HTERT RPE-1 (cell line): ENCODE measurements around the gene UST.
"Not testable (repeated sequence)": the region's sequence is repeated elsewhere in the genome, so short reads cannot be mapped to it uniquely, and the experiment has no call there.

Source experiments
- in situ Hi-C: fragments of 300-500 bp; cut with MboI; formaldehyde crosslinking; loops from 4 replicates; pipeline ENCODE4 v1.14.3; 2020; ENCODE audit warnings: low sequenced_read_pairs

UST gene

DNA sequence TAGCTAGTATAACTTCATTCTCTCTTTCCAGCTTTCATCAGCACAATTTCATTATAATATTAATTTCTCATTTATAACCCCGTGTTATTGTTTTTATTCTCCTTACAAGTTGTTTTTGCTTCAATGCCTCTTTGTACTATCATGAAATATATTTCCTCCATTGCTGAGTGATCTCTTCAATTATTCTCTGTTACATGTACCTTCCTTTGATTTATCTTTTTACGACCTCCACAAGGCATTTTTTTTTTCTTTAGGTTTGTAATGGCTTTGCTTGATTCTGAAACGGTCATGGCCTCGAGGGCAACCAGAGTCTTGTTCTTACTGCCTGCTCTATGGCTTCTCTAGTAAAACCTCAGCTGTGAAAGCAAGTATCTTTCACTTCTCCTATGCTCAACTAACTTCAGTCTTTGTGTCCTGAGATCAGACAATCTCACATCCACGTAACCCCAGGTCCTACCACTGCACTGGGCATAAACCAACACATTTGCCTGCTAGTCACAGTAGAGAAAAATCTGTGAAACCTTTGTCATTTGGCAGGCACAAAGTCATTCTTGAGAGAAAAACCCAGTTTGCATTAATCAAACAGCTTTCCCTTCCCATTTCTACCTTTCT, 119.9 kb downstream of the UST start:
- in situ Hi-C loops: no loop called here

DNA sequence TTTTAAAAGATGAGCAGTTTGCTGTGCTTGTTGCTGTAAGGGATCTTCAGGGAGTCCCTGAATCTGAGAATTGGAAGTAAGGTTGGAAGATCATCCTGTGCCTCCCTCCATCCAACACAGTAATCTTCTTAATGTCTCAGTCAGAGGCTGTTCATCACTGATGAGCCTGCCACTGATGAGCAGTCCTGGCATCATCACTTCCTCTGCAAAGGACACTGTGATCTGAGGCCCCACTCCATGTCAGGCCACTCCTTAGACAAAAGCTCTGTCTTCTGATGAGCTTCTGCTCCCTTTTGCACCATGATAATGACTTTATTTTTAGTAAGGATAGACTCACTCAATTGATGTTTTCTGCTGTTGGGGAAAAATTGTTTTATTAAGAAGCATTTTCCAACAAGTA, 121.0 kb downstream of the UST start:
- in situ Hi-C loops: no loop called here

DNA sequence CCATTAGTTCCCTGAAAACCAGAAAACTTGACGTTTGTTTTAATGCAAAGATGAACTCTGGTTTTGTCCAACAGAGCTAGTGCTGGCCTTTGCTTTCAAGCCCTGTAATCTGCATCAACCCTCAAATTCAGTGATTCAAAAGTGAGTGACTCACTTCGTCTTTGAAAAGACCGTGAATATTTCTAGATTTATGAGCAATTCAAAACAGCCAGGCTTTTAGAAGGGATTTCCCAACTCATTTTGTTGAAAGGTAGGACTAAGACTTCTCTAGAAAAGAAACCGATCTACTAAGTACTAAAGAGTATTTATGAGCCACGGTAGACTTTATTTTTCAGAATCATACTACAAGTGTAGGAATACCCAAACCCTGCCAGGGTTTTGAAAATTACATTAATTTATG, 121.5 kb downstream of the UST start:
- in situ Hi-C loops: no loop called here

DNA sequence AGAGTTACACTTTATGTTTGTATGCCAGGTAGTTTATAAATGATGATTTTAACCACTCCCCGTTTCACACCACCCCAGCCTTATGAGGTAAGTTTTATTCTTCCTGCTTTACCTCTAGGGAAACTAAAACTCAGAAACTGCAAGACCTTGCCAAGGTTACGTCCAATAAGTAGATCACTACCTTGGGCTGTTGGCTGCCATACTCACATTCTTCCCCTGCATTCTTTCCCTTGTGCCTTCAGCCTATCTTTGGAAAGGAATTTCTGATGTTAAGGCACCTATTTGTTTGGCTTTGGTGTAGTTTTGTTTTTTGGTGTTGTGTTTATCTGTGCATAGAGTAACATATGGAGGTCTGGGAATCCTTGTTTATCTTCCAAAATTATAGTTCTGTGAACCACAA, 122.1 kb downstream of the UST start:
- in situ Hi-C loops: no loop called here

DNA sequence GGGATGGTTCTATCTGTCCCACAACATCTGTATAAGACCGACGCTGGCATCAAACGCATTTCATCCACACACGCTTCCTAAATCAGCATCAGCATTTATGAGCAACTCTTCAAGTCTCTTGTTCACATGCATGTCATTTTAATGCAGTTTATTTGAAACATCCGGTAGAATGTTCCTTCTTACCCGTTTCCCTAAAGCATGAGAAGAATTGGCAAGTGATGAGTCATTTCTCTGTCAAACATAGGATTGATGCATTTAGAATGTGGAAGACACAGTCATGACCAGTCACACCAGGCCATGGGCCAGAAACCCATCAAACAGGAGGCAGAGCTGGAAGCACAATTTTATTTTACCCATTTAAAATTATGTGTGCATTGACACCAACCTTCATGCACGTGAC, 122.8 kb downstream of the UST start:
- in situ Hi-C loops: no loop called here

DNA sequence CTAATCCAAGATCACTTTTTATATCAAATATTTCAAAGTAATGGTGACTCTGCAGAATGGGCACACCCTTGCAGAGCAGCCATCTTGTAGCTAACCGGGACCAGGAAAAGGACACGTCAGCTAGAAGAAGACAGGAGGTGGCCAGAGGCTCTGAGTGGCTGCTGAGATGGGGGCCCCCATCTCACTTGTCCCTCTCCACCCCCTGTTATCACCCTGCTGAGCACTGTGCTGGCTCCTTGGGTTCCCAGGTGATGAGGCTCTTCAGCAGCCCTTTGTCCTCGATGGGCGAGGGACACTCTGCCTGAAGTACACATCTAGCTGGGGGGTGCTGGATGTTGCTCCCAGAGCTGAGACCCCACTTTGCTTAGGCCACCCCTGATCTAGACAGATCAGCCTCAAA, 126.3 kb downstream of the UST start:
- in situ Hi-C loops: no loop called here

DNA sequence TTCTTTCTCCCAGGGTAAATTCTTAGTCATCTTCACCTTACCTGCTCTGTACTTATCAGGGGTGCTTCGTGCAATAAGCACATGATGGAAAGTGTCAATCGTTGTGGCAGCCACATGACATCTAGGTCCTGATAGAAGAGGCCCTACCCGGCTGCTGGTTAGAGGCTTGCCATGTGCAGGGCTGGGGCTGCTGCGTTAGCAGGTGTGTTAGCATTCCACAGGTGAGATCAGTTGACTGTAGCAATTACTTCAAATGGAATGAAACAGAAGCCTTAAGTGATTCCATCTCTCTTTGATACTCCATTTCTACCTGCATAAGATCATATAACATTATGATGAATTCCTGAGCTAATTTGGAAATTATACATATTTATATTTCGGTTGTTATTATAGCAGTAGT, 127.0 kb downstream of the UST start:
- in situ Hi-C loops: no loop called here

DNA sequence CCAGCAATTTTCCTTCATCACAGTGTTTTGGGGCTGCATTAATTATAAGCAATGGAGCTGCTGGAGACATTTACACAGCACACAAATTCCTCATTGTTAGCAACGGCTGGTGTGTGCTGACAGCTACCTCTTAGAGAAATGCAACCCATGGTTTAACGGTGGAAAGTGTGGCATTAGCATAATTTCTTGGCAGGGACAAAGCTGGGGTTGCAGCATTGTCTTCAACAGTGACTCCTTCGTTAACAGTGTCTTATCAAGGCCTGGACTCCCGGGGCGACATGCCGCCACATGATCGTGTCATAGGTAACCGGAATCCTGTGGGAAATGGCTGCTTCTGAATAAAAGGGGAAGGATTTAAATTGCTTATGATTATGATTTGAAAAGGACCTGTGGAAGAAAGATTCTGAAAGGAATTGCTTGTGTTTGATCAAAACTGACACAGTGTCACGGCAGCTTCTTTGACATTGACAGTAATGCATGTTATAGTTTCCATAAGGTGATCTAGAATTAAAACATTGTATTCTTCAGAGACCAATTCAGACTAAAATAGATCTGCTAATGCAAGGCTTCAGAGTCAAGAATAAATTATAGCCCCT, 128.0 kb downstream of the UST start:
- in situ Hi-C loops: no loop called here

DNA sequence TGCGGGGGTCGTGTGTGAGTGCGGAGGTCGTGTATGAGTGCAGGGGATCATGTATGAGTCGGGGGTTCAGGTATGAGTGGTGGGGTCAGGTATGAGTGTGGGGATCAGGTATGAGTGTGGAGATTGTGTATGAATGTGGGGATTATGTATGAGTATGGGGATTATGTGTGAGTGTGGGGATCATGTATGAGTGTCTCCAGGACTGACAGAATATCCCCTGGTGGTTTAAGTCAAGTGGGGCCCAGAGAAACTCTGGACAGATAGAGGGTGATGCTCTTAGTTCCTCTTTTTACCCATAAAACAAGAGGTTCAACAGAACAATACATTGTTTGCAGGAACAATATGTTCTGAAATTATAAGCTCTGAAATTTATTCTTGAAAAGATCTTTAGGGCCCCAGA, 131.9 kb downstream of the UST start:
- in situ Hi-C loops: no loop called here

DNA sequence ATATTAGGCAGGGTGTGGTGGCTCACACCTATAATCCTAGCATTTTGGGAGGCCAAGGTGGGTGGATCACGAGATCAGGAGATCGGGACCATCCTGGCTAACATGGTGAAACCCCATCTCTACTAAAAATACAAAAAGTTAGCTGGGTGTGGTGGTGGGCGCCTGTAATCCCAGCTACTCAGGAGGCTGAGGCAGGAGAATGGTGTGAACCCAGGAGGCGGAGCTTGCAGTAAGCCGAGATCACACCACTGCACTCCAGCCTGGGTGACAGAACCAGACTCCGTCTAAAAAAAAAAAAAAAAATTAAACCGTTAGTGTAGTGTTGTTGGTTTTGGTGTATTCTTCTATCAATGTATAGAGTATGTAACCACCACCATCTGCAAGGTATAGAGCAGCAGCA, 133.9 kb downstream of the UST start:
- in situ Hi-C loops: not testable (repeated sequence)

DNA sequence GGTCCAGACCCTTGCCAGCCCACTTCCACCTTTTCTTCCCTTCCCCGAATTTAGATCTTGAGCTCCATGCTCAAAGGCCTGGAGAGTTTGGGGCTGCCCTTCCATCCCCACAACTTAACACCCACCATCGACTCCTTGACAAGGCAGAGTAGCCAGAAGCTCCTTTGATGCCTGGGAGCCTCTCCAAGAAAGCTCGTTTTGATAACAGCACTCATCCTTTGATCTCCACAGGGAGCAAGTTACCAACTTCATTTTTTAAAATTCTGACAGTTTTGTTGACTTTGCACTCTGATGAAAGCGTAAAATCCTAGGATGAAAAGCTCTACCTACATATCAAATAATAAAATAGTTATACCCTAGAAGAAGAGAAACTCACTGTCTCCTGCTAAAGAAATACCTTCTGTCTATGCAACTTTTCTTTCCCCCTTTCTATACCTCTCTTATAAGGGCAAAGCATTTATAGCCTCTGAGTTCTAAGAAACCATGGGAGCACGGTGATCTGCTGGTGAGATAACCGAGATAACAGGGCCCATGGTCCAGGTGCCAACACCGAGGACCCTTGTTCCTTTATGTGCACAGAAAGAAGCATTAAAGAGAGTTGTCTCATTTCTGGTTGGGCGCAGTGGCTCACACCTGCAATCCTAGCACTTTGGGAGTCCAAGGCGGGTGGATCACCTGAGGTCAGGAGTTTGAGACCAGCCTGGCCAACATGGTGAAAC, 134.9 kb downstream of the UST start:
- in situ Hi-C loops: no loop called here

DNA sequence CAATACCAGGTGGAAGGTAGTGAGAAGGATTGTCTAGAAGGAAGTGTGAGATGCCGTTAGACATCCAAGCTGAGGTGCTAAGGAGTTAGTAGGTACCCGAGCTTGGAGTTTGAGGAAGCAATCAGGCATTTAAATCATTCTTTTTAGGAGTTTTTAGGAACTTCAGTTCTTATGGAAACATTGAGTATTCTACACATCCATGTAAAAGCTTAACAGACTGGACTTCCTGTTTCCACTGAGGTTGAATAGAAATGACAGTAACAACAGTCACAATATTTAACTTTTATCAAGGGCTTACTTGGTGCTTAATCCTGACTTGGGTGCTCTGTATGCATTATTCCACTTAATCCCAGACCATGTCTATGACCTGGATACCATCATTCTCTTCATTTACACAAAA, 136.4 kb downstream of the UST start:
- in situ Hi-C loops: no loop called here

DNA sequence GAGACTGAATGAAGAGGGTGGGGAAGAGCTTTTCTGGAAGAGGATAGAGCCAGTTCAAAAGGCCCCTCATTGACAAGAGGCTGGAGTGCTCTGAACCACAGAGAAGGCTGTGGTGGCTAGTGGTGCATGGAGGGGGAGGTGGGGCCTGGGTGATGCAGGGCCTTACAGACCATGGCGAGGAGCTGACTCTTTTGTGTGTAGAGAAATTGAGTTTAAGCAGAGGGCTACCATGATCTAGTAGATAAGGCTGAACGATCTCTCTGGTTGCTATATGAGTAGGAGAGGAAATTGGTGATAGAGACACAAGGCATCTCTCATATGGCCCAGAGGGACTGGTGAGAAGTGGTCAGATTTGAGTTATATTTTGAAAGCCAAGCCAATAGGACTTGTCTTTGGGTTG, 137.6 kb downstream of the UST start:
- in situ Hi-C loops: no loop called here

DNA sequence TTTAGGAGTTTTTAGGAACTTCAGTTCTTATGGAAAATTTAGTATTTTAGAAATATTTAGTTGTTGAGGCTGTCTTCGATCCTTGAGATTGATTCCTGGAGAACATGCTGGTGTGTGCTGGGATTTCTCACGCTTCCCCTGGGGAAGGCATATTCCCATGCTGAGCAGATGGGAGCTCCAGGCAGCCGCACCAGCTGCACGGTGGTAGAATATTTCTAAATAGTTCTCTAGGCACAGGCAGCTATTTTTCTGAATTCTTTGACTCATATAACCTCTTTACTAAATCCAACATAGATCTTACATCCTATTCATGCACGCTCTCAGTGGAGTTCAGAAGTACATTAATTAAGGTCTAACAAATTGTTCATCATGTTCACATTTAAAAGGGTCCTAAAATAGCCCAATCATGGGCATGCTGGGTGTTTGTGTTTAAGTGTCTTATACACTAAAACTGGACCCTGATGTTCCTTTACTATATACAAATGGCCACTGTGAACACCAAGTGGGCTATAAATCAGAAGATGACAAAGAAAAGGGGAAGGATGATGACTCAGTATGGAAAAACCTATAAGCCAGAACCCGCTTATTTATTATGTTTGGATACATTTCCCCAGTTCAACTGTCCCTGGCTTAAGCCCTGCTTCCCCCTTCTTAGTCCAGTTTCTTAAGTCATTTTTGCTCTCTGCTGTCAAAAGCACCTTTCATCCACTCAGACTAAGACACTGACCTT, 138.5 kb downstream of the UST start:
- in situ Hi-C loops: no loop called here

DNA sequence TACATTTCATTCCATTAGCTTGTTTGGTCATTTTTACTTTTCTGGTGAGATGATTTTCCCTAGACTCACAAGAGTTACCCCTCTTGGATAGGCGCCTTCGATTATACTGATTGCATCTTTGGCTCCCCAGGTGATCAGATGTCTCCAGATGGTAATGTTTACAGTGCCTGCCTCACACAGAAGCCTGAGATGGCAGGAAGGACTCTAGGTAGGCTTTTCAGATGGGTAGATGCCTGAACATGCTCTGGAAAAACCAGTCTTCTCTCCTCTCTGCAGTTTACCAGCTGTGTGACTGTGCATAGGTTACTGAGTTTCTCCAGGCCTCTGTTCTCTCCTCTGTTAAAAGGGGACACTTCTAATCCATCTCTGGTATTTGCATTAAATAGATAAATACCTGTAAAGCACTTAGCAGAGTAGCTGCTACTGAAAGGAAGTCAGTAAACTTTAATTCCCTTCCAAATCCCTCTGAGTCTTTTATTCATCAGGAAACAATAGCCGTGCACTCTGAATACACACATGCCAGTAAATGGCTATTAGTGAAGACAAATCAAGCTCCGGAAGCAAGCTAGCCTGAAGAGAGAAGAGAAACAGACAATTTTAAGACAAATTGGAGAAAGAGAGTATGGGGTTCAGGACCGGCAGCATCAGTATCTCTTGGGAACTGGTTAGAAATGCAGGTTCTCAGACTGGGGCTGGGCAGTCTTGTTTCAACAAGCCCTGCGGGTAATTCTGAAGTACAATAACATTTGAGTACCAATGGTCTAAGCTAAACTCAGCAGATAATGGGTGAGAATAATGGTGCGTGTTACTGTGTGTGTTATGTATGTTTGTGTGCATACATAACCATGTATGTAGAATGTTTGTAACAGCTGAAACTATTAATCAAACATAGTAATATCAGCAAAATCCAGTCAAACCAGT, 139.4 kb downstream of the UST start:
- in situ Hi-C loops: no loop called here

DNA sequence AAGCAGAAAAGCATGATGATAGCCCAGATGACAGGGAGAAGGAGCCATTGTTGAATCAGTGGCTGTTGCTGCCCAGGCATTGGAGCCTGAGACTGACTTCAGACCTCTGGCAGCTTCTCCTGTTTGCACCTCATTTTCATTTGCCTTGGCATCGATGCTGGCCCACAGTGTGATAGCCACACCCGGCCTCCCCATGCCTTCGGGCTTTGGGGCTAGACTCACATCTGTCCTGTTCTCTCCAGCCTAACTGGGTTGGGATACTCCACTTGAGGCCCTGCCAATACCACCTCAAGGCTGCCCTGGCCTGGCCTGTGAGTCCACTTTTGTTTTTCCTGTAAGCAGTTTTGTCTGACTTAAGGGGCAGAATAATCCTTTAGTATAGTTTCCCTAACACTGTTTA, 140.4 kb downstream of the UST start:
- in situ Hi-C loops: no loop called here

DNA sequence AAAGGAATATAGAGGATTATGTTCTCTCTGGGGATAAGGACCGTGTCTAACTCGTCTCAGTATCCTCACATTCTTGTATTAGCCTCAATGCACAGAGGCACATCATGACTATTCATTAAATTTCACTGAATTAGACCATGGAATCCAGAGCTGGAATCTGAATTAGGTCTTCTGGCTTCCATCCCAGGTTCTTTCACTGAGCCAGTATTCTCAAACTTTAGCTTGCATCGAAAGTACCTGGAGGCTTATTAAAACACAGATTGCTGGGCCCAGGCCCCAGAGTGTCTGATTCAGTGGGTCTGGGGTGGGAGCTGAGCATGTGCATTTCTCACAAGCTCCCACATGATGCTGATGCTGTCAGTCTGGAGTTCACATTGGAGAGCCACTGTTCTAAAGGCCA, 142.0 kb downstream of the UST start:
- in situ Hi-C loops: no loop called here

DNA sequence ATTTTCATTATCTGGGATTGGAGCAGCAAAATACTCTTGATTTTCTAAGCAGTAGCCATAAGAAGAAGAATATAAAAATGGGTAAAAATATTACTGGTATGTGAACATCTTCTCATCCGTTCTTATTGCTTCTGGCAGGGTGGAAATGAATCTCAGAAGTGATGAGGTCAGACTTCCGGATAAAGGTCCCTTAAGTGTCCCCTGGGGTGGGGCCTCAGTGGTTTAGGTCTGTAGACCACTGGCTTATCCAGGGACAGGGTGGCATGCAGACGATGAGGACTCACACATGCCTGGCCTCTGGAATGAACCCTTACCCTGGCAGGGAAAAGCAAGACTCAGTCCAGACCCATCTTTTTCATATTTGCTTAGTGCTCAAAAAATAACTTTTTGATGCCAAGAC, 143.3 kb downstream of the UST start:
- in situ Hi-C loops: no loop called here

DNA sequence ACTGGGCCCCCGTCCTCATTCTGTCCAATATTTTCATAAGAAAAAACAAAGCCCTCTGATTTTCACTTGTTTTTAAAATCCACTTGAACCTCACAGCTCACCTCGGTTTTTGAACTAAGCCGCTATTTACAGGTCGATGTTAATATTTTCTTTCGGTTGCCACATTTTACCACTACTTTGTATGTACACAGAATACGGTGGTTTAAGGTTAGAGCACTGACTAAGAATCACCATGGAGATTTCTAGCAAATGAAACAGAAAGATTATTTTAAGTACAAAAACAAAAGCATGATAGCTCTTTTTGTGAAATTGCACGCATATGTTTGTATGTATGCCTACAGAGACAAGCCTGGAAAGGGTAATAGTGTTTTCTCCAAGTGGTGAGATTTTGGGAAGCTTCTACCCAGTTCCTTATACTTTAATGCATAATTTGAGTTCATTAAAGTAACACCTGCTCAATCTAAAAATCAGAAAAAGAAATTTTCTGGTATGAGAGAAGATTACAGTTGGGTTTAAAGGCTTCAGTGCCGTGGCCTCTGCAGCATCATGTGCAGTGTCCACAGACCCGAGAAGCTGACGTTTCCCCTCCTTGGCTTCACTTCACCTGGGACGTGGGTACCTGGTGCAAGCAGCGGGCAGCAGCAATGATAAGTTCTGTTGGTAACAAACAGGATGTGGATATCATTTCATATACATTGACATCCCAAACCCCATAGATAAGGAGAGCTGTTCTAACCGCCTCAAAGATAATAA, 144.0 kb downstream of the UST start:
- in situ Hi-C loops: no loop called here

DNA sequence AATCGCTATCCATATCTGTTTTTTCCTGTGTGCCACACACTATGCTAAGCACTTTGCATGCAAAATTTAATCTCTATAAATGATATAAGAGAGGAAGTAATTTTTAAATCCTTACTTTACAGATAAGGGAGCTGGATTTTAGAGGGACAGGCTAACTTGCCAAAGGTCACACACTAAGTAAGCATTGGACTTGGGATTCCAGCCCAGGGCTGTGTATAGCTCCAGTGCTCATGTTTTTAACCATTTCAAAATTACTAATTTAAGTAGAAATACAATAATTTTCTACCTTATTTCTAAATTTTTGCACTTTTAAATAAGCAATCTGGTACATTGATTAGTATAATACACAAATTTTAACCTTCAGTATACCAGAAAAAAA, 144.6 kb downstream of the UST start:
- in situ Hi-C loops: no loop called here
